Epidermal melanocyte (primary cell): ENCODE data around the gene MOB2.

Source experiments
- DNase-seq: peaks from one replicate; pipeline ENCODE4 v3.0.0; 2011; ENCODE audit warnings: low spot score; ENCODE audit not compliant: insufficient read length

The MOB2 gene

DNA sequence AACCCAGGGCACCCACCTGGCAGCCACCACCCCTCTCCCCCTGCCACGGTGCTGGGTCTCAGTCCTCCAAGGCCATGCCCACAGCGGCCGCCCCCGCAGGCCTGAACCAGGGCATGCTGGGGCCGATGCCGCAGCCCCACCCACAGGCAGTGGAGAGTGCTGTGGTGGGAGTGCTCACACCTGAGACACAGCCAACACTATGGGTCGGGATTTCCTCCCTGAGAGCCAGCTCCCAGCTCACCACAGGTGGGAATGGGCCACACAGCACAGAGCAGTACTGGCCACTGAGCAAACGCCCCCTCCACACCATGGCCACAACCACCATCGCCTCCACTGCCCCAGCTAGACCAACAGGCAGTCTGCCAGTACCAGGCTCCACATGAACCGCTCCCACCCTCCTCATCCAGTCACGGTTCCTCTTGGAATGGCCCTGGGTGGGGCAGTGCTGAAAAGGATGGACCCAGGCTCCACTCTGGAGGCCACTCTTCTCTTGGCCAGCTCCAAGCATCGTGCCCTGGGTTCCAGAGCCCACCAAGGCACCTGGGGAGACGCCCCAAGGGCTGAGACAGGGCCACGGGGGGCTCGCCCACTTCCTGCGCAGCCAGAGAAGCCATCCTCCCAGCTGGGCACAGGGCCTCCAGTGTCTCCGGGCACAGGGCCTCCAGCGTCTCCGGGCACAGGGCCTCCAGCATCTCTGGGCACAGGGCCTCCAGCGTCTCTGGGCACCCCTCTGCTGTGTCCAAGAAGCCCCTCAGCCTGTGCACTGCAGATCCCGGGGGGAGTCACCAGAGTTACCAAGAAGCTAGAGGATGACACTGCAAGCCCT is 14.2 kb downstream of the MOB2 start:
- DNase-seq: no peak

DNA sequence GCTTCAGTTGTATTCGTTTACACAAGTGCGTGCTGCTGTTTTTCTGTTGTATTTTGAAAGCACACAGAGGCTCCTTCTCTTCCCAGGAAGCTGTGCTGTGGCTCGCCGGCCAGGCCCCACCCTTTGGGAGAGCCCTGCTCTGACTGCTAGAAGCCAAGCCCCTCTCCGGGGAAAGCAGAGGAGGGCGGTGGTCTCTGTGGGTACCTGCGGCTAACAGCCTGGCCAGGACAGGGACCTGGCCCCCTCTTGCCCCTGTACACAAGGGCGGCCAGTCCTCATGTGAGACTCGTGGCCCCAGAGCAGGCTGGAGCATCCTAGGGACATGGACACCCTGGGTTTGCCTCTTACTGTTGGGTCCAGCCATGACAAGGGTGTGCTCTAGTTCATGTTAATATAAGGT is 14.8 kb downstream of the MOB2 start:
- no peak for DNase-seq

DNA sequence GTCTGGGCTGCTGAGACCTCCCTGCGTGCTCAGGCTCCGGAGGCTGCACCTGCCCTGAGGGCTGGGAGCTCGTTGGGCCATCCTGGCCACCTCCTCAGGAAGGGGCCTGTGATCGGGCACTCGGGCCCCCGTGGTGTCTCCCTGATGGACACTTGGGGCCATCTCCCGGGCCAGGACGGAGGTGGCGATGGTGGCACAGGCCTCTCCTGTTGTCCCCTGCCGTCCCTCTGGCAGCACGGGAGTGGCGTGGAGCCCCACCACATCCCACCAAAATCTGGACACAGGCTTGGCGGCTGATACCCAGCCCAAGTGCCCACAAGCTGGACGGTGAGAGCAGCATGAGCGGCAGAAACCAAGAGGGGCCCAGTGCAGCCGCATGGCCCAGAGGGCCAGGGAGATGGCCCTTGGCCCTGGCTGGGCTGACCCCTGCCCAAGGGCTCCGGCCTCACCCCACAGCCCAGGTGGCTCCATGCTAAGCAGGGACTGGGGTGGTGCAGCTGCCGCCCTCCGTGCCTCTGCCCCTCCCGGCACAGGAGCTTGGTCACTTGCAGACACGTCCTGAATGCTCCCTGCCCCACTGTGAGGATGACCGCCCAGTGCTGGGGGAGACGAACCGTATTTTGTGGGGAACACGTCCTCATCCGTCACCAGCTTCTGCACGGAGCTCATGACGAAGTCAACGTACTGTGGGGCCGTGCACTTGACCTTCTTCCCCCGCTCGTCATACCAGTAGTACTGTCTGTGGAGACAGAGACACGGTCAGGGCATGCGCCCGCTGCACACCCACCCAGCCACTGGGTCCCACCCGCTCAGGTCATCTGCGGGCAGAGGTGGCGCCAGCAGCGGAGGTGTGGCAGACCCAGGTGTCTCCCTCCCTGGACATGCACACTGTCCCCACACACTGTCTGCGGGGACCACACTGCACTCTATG is 15.6 kb downstream of the MOB2 start:
- no peak for DNase-seq

DNA sequence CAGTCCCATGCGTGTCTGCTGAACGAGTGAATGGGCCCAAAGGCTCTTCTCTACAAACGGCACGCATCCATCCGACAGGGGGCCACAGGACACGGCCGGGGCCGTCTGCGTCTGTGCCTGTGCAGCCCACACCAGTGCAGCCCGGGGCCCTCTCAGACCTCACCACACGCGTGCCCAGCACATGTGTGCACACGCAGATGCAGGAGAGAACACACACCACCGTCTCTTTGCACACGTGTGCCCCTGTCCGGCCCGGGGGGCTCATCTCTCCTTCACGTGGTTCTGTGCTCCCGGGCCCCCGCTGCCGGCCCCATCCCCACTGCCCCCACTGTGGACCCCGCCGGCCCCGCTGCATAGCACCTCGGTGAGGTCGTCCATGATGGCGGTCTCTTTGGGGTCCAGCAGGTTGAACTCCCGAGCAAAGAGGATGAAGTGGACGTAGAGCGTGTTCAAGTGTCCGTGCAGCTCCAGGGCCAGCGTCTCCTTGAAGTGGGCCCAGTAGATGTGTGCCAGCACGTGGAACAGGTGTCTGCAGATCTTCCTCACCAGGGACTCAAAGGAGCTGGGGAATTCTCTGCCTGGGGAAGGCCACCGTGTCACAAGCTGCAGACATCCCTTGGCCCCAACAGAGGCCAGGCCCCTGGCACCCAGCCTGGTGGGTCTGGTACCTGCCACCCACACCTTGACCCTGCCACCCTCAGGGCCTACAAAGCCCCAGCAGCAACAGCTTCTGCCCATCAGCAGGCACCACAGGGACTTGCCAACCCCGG is 16.5 kb downstream of the MOB2 start:
- DNase-seq: no peak

DNA sequence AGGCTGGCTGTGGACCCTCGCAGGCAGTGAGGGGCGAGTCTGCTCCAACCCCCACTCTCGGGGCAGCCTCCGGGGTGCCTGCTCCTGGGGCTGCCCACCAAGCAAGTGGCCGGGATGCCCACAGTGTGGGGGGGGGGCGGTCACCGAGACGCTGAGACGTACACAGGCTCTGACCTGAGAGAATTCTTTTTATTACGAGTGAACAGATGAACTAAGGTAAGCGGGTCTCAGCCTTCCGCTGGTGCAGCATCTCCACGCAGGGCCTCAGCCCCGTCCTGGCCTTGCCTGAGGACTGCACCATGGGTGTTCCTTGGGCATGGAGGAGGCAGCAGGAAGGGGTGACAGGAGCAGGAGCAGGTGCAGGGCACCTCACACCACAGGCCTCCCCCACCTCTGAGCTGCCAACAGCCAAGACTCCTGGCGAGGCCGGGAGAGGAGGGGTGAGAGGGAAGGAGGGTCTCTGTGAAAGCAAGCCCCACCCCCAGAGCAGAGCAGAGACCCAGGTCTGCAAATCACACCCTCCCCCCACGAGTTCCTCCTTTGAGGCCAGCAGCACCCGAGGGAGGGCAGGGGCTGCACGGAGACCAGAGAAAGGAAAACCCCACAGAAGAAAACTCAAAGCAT is 17.2 kb downstream of the MOB2 start:
- no peak for DNase-seq

DNA sequence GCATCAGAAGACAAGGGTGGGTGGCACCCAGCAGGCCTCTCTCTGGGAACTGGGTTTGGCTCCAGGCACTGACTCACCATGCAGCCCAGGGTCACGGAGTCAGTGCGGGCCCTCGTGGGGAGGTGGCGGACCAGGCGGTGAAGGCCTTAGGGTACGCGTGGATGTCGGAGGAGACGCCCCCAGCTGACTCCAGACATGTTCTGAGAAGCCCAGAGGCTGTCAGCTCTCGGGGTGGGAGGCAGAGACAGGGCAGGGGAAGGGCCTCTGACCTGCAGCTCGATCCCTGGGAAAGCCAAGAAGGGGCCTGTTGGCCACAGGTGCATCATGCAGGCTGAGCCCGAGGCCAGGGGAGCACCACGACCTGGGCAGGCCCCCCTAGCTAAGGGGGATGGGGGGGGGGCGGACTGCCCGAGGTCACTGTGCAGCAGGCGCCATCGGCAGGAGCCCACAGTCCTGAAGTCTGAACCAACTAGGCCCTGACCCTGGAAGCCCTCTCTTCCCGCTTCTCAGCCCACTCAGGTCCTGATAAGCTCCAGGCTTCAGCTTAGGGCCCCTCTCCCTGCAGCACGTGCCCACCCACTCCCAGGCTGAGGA is 18.0 kb downstream of the MOB2 start:
- no peak for DNase-seq

DNA sequence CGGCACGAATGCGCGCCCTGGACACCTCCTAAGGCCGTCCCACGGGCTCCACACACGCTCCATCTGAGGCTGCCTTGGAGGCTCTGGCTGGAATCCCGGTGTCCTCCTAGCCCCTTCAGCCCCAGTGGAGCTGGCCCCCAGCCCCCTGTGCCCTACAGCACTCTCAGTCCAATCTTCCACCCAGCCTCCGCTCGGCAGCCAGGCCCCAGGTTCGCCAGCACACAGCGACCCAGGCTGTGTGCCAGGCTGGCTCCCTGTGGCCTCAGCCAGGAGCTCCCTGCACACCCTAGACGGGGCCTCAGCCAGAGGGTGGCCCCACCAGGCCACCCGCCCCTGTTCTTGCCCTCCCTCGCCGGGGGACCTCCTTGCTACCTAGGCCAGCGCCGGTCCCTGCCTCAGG is 18.6 kb downstream of the MOB2 start:
- no peak for DNase-seq

DNA sequence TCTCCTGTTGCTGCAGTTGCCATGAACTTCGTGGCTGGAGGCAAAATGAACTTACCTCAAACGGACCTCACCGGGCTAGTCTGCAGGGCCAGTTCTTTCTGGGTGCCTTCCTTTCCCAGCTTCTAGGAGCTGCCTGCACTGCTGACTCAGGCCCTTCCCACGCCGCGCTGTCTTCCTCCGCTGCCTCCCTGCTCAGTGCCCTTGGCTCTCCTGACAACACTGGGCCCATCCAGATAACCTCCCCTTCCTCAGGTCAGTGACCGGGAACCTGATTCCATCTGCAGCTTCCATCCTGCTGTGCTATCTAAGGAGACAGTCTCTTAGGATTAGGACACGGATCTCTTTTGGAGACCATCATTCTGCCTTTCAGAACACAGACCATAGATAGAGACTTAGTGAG is 19.3 kb downstream of the MOB2 start:
- DNase-seq: no peak

DNA sequence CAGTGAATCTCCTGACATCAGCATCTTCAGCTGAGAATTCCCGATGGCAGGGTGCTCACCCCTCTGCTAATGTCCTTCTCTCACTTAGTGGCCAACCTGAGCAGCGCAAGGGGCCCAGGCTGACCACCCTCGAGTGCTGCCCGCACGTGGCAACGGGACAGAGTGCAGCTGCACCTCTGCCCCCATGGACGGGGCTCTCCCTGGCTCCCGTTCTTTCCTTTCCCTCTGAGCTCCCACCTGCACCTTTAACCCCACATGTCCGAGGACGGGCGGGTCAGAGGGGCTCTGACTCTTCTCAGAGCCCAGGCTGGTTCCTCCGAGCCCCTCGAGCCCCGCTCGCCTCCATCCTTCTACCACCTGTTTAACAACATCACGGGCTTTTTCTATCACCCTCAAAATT is 19.8 kb downstream of the MOB2 start:
- no peak for DNase-seq

DNA sequence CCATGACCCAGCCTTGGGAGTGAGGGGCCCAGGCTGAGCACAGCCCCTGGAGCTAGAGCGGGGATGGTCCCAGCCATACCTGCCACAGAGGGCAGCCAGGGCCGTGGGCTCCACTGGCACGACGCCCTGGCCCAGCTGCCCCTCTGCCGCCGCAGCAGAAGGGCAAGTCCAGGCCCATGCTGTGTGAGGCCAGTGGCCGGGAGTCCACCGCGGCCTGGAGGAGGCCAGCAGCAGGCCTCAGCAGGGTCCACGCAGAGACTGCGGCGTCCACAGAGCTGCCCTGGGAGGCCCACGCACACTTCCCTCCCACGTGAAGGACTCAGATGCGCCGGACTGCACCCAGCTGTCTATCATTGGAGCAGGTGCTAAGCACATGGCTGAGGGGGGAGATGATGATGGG is 23.5 kb downstream of the MOB2 start:
- DNase-seq: no peak

DNA sequence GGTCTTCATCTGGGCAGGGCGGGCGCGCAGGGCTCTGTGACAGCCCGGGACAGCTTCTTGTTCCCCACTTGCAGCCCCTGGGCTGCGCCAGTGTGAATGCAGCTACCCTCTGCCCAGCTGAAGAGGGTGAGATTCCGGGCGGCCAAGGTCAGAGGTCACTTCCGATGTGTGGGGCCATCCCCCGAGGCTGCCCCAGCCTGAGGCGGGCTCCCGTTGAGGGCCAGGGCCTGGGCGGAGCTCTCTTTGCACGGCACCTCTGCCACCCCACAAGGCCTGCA is 23.9 kb downstream of the MOB2 start:
- no peak for DNase-seq

DNA sequence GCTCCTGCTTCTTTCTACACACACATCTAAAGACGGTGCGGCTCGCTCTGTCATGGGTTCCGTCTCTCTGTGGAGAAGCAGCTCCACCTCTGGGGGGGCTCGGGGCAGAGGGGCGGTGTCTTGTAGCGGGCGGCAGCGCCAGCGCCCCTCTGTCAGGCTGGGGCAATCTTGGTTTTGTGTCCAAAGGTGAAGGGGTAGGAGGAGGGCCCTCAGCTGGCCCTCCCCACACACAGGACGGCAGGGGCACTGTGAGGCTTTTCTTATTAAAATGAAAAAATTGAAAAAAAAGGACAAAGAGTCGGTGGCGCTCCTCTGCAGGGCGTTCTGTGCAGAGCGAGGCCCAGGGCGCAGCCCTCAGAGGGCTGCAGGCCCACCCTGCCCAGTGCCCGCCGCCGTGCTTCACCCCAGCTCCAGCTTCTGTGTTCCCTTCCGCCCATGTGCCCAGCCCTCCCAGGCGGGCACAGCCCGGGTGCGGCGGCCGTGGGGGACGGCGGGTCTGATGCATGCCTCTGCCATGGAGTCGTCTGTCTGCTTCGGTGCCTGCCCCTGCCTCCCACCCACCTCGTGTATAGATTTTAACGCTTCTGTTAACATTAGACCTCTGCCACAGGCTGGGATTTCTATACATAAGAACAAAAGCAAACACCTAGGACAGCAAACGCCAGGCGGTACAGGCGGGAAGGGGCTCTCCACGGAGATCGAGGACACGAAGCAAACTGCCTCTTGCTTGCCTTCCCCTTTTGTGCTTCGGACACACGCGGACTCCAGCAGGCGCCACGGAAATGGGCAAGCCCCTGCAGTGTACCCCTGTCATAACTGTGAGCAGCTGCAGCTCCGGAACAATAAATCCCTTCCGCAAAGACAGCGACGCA is 24.5 kb downstream of the MOB2 start:
- no peak for DNase-seq

DNA sequence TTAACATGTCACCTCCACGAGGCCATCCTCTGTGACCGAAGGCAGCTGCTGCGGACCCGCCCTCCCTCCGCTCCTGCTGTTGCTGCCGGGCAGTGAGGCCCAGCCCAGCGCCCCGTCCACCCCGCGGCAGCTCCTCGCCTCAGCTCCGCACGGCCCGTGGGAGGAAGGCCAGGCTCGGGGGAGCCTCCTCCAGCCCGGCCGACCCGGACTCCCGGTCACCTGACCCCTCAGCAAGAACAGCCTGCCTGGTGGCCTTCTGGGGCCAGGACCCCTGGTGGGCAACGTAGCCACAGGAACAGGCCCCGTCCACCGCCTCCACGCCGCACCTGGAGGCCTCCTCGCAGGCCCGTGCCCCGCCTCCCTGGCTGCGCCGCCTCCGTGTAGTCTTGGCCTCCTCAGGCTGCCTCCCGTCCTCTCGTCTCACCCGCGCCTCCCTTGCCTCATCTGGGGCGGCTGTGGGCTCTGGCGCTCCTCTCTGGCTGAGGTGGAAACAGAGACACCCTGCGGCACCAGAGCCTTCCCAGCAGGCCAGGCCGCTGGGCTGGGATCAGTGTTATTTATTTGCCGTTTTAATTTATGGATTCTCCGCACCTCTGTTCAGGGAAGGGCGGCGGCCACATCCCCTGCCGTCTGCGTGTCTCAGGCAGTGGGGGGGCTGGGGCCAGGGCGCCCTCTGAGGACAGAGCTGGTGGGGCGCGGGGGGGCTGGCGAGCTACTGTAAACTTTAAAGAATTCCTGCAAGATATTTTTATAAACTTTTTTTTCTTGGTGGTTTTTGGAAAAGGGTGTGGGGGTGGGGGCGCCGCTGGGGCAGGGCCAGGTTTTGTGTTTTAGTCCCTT is 25.4 kb downstream of the MOB2 start:
- DNase-seq: no peak

DNA sequence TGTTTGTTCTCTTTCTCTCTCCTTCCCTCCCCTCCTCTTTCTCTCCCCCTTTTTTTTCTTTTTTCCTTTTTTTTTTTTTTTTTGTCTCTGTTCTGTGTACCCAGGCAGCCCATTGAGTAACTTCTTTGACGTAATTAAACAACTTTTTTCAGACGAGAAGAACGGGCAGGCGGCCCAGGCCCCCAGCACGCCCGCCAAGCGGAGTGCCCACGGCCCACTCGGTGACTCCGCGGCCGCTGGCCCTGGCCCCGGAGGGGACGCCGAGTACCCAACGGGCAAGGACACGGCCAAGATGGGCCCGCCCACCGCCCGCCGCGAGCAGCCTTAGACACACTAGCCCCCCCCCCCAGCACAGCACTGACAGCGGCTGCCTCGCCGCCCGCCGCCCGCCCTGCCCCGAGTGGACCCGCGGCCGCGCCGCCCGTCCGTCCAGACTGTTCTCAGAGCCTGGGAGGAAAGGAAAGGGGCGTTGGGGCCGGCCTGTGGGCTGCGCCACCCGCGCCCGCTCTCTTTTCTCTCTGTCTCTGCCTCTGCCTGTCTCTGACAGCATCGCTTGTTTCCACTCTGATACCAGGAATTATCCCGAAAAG is 26.1 kb downstream of the MOB2 start:
- no peak for DNase-seq

DNA sequence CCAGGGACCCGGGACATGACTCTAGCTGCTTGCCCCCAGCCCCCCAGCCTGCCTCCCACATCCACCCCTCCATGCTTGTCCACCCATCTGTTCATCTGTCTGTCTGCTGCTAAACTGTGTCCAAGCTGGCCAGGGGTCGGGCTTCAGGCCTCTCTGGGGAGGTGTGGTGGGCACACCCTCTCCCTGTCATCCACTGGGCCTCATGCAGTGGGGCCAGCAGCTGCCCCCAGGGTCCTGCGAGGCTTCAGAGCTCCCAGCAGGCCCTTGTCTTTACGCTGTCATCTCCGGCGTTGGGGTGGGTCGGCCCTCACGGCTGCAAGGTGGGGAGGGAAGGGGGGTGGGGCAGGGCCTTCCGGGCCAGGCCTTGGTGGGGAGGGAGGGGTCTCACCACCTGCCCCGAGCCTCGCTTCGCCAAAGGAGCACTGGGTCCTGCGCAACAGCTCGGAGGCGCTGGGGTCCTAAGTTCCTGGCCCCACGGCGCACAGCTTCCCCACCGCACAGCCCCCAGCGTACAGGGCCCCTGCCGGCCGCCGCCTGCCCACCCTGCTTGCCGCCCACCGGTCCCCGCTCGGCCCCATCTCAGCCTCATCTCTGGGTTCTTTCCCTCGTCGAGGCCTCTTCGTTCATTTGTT is 26.7 kb downstream of the MOB2 start:
- no peak for DNase-seq

DNA sequence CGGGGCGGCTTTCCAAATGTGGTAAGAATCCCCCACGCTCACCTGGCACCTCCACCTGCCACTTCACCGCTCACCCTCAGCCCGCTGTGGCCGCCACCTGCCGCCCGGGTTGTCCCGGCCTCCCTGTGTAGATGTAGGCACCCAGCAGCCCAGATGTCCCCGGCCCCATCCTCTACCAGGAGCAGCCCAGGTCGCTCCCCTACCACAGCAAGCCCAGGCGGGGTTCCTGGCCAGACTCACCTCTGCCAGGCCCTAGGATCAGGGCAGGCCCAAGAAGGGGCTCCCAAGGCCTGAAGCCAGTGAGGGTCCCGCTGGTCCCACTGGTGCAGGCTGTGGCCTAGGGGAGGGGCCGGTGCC is 27.4 kb downstream of the MOB2 start:
- no peak for DNase-seq

DNA sequence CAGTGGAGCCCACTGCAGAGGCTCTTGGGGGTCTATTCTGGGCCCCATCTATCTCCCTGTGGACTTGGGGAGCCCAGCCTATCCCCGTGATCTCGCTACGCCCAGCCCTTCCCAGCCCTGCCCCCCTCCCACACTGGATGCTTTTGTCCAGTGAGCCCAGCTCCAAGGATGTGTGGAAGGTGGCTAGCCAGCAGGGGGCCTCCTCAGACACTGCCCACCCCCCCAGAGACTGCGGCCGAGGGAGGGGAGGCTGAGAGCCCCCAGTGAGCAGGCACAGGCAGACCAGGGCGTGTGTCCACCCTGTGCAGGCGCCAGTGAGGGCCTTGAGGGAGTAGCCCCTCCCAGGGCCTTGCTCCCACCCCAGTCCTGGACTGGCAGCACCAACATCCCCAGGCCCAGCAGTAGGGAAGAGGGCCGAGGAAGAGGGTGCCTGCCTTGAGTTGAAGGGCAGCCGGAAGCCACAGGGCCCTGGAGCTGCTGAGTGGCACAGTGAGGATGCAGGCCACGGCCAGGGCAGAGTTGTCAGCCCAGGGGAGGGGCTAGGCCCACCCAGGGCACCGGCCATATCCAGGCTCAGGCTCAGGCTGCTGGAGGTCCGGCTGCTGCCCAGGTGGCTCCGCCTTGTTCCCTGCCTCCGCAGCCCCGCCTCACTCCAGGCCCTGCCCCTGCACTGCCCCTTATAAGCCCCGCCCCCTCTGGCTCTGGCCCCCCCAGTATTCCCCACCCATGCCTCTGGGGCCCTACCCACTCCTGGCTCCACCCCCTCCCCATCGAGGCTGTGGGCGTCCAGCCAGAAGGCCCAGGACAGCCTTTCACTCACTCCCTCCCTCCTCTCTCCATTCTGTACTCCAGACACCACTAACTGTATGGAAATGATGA is 28.0 kb downstream of the MOB2 start:
- DNase-seq: no peak

DNA sequence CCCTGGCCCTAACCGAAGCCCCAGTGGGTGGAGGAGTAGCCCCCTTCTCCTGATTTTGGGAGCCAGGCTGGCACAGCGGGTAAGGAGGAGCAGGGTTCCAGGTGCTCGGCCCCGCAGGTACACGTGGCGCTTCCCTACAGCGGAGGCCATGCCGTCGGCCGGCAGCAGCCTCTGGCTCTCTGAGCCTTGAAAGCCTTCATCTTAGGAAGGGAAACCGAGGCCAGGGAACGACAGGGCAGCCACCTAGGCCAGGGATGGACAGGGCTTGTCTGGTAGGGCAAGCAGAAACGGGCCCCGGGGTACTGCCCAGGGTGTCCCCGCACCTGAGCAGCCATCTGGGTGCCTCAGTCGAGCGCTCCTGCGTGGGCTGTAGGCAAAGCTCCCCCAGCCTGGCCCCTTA is 28.7 kb downstream of the MOB2 start:
- no peak for DNase-seq
